ENCODE measurements around the gene SCYL3. TPM values are rescaled to one million over a fixed set of nuclear protein-coding genes. Genes with fewer than 3 reads are reported as not detected.

Gene SCYL3
- total and polyA plus RNA-seq, 2 of the 13 experiments (the other 11 are each of a cell fraction or from before 2014, with no cell fraction given): 3.3 to 4.9 TPM

DNA sequence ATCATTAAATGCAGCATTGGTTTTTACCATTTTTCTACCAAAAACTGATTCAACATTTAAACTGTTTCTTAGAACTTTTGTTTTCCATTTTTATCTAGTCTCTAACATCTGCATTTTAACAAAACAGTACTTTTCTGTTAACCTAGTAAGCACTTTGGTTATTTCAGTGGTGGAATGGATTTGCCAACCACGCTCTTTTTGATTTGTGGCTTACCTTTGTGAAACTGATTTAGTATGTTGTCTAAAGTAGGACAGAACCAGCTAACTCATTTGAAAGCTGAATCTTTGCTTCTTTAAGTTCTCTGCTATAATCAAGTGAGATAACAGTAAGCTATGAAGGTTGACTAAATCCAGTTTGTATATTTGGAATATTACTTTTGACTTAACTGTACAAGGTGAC is 57.5 kb downstream of the SCYL3 start:
- H3K9ac ChIP-seq (ENCODE audit: insufficient read depth, low read depth, low read length): no peak overlapping the region
- no peak overlapping the region for H2AFZ ChIP-seq (ENCODE audit: low read length)
- TF ChIP-seq, protein P1, sequence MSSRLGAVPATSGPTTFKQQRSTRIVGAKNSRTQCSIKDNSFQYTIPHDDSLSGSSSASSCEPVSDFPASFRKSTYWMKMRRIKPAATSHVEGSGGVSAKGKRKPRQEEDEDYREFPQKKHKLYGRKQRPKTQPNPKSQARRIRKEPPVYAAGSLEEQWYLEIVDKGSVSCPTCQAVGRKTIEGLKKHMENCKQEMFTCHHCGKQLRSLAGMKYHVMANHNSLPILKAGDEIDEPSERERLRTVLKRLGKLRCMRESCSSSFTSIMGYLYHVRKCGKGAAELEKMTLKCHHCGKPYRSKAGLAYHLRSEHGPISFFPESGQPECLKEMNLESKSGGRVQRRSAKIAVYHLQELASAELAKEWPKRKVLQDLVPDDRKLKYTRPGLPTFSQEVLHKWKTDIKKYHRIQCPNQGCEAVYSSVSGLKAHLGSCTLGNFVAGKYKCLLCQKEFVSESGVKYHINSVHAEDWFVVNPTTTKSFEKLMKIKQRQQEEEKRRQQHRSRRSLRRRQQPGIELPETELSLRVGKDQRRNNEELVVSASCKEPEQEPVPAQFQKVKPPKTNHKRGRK (CRISPR knock-in tag; IDR thresholded peaks at IDR 0.05): no peak
- TF ChIP-seq, protein P2, sequence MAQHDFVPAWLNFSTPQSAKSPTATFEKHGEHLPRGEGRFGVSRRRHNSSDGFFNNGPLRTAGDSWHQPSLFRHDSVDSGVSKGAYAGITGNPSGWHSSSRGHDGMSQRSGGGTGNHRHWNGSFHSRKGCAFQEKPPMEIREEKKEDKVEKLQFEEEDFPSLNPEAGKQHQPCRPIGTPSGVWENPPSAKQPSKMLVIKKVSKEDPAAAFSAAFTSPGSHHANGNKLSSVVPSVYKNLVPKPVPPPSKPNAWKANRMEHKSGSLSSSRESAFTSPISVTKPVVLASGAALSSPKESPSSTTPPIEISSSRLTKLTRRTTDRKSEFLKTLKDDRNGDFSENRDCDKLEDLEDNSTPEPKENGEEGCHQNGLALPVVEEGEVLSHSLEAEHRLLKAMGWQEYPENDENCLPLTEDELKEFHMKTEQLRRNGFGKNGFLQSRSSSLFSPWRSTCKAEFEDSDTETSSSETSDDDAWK (CRISPR knock-in tag; IDR thresholded peaks at IDR 0.05): no peak
- TF ChIP-seq CBX5 (CRISPR knock-in tag; IDR thresholded peaks at IDR 0.05; ENCODE audit: borderline replicate concordance): no peak
- no peak for TF ChIP-seq SCMH1 (CRISPR knock-in tag; IDR thresholded peaks at IDR 0.05; ENCODE audit: borderline replicate concordance)
- TF ChIP-seq ZNF678 (CRISPR knock-in tag; IDR thresholded peaks at IDR 0.05): no peak
- TF ChIP-seq ZNF777 (CRISPR knock-in tag; IDR thresholded peaks at IDR 0.05): no peak
- no peak for TF ChIP-seq MTF2 (CRISPR knock-in tag; IDR thresholded peaks at IDR 0.05; ENCODE audit: borderline replicate concordance)
- TF ChIP-seq, protein P3, sequence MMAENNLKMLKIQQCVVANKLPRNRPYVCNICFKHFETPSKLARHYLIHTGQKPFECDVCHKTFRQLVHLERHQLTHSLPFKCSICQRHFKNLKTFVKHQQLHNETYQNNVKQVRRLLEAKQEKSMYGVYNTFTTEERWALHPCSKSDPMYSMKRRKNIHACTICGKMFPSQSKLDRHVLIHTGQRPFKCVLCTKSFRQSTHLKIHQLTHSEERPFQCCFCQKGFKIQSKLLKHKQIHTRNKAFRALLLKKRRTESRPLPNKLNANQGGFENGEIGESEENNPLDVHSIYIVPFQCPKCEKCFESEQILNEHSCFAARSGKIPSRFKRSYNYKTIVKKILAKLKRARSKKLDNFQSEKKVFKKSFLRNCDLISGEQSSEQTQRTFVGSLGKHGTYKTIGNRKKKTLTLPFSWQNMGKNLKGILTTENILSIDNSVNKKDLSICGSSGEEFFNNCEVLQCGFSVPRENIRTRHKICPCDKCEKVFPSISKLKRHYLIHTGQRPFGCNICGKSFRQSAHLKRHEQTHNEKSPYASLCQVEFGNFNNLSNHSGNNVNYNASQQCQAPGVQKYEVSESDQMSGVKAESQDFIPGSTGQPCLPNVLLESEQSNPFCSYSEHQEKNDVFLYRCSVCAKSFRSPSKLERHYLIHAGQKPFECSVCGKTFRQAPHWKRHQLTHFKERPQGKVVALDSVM (CRISPR knock-in tag; IDR thresholded peaks at IDR 0.05): no peak
- TF ChIP-seq ZNF550 (CRISPR knock-in tag; IDR thresholded peaks at IDR 0.05; ENCODE audit: borderline replicate concordance): no peak
- TF ChIP-seq, protein P4, sequence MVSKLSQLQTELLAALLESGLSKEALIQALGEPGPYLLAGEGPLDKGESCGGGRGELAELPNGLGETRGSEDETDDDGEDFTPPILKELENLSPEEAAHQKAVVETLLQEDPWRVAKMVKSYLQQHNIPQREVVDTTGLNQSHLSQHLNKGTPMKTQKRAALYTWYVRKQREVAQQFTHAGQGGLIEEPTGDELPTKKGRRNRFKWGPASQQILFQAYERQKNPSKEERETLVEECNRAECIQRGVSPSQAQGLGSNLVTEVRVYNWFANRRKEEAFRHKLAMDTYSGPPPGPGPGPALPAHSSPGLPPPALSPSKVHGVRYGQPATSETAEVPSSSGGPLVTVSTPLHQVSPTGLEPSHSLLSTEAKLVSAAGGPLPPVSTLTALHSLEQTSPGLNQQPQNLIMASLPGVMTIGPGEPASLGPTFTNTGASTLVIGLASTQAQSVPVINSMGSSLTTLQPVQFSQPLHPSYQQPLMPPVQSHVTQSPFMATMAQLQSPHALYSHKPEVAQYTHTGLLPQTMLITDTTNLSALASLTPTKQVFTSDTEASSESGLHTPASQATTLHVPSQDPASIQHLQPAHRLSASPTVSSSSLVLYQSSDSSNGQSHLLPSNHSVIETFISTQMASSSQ (IDR thresholded peaks at IDR 0.05; ENCODE audit: low read depth): no peak
- TF ChIP-seq, protein P4 (CRISPR knock-in tag; IDR thresholded peaks at IDR 0.05; ENCODE audit: borderline replicate concordance): no peak
- TF ChIP-seq ZFYVE20 (CRISPR knock-in tag; IDR thresholded peaks at IDR 0.05; ENCODE audit: borderline replicate concordance, low read depth): no peak
- TF ChIP-seq PRPF4 (IDR thresholded peaks at IDR 0.05; ENCODE audit: low read depth, low read length, poor library complexity, severe bottlenecking): no peak
- no peak for TF ChIP-seq GABPB1 (CRISPR knock-in tag; IDR thresholded peaks at IDR 0.05)
- no peak for TF ChIP-seq MED8 (CRISPR knock-in tag; IDR thresholded peaks at IDR 0.05; ENCODE audit: insufficient replicate concordance)
- no peaks in the 10 kb centered on the region for H3K27me3 ChIP-seq (ENCODE audit: control insufficient read depth in 1 of 2, insufficient read depth in 2 of 2, low read length in 2 of 2)
- H3K9me3 ChIP-seq (ENCODE audit: low read length): no peaks in the 10 kb centered on the region
- no peaks in the 10 kb centered on the region for H4K20me1 ChIP-seq (ENCODE audit: insufficient read depth, low read length)
- no peaks in the 10 kb centered on the region for H3K4me1 ChIP-seq (ENCODE audit: insufficient read depth, low read length)
- WGBS (ENCODE audit: low lambda C conversion rate): 98% methylated on average over 1 of the region's 1 CpG
- DNase-seq (ENCODE audit: low spot score): no peak
- no peaks in the 10 kb centered on the region for H3K79me2 ChIP-seq (ENCODE audit: insufficient read depth, low read length)
- H3K27ac ChIP-seq (ENCODE audit: extremely low read length, insufficient read depth, low read length): no peak overlapping the region
- in situ Hi-C loops (cut with HindIII; ENCODE audit: extremely low pct_ligation_motif_present, low pct_unique_long_range_greater_than_20kb) (no loop called here), intact Hi-C loops (cut with micrococcal nuclease; ENCODE audit: unreplicated experiment) (no loop called here)
- H3K4me2 ChIP-seq (ENCODE audit: low read depth, low read length): no peak overlapping the region
- FAIRE-seq: no peak
- ChIA-PET POLR2A (no interaction called here), CTCF (ENCODE audit: low intra/inter-chr PET ratio, low total read pairs) (no interaction called here)
- ATAC-seq: no peak
- no TSS peak for BruUV-seq (replicated peaks)
- H3K36me3 ChIP-seq (replicated peaks in 1 of 2; ENCODE audit: control insufficient read depth in 1 of 2, insufficient read depth in 2 of 2, low read length in 2 of 2): peaks cover 1 to 23% of the 10 kb centered on the region in 2 experiments; a peak in 4 of 5 replicates
- no peak overlapping the region for H3K4me3 ChIP-seq (replicated peaks in 1 of 3; ENCODE audit: insufficient read depth in 1 of 3, low read depth in 2 of 3, low read length in 3 of 3)

All from HepG2 (cell line).